HG02840 (cell line): ENCODE results near the gene CROCC.

Experiments
- ATAC-seq: cut with Tn5 transposase; IDR thresholded peaks from one replicate; pipeline ENCODE4 v1.9.1; 2021; ENCODE audit warnings: mild to moderate bottlenecking, moderate library complexity, moderate number of reproducible peaks; ENCODE audit not compliant: unreplicated experiment, low FRiP score

Gene CROCC

DNA sequence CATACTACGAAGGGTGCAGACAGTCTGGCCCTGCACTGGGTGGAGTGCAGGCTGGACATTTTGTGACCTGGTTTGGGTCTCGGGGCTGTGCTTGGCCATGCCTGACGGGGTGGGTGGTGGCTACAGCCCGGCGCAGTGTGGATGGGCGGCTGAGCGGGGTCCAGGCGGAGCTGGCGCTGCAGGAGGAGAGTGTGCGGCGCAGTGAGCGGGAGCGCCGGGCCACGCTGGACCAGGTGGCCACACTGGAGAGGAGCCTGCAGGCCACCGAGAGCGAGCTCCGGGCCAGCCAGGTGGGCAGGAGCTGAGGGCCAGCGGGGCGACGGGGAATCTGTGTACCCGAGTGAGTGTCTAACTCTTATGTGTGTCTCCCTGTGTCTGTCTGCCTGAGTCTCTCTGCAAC lies 44.6 kb downstream of the CROCC start:
- no peak for ATAC-seq

DNA sequence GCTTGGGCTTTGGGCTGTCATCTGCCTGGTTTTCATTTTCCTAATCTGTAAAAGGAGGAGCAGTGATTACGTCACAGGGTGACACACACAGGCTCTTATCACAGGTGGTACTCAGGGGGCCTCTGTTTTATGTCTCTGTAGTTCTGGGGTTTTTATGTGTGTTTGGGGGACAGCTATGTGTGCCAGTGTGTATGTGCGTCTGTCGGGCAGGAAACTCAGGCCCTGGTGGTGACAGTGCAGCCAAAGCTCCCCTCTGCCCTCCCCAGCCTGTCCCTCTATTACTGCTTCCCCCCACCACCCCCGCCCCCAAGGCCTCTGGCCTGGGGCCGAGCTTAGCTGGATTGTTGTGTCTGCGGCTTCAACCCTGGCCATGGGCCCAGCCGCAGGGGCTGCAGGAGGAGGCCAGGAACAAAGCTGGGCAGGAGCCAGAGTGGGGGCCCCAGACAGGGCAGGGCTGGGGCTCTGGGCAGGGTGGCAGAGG lies 45.4 kb downstream of the CROCC start:
- ATAC-seq = no peak

DNA sequence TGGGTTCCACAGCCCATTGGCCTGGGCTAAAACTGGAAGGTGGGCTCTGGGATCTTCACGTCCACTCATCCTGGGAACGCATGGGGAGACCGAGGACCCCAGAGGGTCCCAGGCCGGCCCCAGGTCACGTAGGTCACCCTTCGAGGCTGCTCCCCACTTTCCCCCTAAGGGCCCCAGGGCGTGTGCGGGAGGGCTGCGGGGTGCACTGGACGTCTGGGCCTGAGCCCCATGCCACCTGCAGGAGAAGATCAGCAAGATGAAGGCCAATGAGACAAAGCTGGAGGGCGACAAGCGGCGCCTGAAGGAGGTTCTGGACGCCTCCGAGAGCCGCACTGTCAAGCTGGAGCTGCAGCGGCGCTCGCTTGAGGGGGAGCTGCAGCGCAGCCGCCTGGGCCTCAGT lies 46.2 kb downstream of the CROCC start:
- ATAC-seq = no peak

DNA sequence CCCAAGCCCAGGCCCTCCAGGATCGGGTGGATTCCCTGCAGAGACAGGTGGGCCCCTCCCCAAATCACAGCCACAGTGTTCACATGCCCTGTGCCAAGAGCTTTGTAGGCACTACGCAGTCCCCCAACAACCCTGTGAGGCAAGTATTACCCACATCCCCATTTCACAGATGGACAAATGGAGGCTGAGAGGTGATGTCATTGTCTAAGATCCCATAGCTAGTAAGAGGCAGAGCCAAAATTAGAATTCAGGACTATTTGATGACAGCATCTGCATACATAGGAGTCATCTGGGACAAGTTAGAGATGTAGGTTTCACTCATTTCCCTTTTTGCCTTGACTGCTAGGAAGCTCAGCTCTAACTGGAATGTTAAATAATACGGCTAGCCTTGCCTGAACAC lies 46.6 kb downstream of the CROCC start:
- ATAC-seq = no peak

DNA sequence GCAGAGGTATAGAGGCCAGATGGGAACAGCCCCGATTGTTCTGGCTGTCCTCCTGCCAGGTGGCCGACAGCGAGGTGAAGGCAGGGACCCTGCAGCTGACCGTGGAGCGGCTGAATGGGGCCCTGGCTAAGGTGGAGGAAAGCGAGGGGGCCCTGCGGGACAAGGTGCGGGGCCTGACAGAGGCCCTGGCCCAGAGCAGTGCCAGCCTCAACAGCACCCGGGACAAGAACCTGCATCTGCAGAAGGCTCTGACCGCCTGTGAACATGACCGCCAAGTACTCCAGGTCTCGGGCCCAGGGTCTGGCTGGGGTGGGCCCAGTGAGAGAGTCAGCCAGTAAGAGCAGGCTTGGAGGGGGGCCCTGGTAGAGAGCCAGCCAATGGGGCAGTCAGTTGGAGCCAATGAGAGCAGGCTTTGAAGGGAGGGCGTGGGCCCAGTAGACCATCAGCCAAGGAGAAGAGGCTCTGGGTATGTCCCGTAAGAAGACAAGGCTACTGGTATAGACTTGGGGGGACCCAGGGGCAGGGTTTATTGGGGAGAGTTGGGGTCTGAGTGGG lies 47.4 kb downstream of the CROCC start:
- ATAC-seq = no peak

DNA sequence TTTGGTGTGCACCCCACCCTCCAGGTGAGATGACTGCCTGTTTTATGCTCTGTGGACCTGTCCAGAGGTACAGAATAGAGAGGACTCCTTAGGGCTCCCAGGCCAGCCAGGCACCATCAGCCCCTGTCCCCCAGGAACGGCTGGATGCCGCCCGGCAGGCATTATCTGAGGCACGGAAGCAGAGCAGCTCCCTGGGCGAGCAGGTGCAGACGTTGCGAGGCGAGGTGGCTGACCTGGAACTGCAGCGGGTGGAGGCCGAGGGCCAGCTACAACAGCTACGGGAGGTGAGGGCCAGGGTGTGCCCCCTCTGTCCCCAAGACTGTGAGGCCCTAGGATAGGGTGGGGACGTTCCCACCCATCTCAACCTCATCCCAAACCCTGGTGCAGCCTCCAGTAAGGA lies 47.9 kb downstream of the CROCC start:
- no peak for ATAC-seq

DNA sequence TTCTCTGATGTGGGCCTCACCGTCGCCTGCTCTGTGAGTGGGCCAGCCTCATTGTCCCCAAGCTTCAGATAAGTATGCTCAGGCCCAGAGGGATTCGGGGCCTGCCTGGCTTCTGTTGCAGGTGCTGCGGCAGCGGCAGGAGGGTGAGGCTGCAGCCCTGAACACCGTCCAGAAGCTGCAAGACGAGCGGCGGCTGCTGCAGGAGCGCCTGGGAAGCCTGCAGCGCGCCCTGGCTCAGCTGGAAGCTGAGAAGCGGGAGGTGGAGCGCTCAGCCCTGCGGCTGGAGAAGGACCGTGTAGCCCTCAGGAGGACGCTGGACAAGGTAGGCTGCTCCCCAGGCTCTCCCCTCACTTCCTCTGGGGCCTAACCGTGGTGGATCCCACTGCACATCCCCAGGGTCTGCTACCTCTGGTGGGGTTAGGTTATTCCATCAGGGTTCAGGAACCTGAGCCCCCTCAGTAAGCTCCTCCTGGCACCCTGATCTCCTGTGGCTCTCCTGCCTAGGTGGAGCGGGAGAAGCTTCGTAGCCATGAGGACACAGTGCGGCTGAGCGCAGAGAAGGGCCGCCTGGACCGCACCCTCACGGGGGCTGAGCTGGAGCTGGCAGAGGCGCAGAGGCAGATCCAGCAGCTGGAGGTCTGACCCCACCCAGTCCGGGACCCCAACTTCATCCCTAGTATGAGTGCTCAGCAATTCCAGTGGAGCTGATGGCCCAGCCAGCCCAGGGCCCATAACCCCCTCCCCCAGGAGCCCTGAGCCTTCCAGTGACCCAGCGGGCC lies 48.6 kb downstream of the CROCC start:
- no peak for ATAC-seq

DNA sequence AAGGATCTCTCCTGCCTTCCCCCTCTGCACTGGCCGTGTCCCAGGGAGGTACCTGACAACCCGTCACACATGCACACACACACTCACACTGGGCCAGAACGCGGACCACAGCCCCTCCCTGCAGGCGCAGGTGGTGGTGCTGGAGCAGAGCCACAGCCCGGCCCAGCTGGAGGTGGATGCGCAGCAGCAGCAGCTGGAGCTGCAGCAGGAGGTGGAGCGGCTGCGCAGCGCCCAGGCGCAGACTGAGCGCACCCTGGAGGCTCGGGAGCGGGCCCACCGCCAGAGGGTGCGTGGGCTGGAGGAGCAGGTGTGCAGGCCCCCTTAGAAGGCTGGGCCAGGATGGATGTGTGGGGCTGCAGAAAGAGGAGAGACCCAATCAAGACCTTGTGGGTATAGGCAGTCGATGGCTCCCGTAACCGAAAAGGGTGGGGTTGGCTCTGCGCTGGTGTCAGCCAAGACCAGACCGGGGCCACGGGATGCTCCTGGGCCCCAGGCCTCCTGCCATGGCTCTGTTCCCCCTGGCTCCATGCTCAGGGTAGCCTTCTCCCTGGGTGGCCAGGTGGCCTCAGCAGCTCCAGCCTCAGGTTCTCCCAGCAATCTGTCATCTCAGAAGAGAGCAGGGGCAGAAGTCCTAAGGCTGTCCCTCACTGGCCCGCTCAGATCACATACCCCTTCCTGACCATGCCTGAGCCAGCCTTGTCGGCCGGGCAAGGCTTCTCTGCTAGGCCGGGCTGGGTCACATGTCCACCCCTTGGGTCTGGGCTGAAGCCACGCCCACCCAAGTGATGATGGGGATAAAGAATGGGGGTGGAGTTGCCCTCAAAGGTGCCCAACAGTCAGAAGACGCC lies 49.8 kb downstream of the CROCC start:
- ATAC-seq = no peak

DNA sequence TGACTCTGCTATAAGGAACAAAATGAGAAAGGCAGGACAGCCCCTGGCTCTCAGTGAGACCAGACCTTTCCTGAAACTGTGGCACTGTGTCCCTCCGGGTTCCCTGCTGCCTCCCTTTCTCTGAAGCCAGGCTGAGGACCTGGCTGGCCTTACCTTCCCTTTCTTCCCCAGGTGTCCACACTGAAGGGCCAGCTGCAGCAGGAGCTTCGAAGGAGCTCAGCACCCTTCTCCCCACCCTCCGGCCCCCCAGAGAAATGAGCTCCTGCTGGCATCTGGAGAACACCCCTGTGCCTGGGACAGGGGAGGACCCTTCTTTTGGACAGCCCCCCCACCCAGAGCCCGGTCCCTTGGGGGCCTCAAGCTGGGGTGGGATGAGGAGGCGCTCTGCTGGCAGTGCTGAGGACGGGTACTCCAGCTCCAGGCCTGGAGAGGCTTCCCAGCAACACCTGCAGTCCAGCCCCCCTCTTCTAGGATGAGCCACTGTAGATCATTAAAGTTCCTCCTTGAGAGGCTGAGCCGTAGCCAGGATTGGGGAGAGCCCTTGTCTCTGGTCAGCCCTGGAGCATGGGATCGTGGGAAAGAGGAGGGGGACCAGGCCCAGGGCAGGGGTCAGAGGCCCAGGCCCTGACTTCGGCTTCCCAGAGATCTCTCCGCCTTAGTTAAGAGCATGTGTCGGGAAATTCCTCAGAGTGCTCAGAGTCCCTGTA lies 50.6 kb downstream of the CROCC start:
- no peak for ATAC-seq

DNA sequence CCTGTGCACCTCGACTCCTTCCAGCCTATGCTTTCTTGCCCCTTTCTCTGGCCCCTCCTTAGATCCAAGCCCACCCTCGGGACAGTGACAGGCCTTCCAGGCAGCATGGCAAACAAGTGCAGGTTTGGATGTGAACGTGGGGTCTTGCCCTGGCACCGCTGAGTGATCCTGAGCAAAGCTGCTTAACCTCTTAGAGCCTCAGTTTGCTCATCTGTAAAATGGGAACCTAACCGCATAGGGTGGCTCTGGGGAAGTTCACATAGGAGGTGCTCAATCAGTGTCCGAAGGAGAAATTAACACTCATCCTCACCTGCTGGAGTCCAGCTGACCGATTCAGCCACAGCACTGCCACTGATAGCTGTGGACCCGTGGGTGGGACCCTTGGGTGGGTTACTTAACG lies 51.5 kb downstream of the CROCC start:
- ATAC-seq = no peak

DNA sequence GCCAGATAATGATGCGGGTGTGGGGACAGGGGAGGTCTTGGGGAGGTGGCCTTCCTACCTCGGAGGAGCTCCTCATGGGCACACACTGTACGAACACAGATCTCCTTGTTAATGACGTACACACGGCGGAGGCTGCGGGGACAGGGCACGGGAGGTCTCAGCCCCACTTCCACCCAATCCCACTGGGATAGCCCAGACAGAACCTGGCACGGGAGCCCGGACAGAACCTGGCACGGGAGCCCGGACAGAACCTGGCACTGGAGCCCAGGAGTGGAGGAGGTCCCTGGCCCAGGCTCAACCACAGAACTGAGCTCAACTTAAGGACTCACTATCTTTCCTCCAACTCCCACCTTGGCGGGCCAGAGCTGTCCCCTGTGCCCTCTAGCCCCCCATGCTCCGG lies 53.5 kb downstream of the CROCC start:
- ATAC-seq = no peak

DNA sequence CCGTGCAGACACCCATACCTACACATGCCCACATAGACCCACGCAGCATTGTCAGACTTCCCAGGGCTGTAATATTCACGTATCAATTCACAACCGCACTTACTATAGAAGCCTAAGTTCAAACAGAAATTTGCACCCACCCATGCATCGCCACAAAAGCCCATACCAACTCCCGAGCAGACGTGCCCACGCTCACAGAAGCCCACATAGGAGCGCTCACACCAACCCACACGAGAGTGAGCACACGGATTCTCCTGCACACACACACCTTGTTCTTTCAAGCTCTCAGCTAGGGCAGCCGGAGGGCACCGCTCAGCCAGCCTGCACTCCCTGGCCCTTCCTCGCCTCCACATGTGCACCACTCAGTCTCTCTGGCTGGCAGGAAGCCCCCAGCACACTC lies 54.1 kb downstream of the CROCC start:
- no peak for ATAC-seq

DNA sequence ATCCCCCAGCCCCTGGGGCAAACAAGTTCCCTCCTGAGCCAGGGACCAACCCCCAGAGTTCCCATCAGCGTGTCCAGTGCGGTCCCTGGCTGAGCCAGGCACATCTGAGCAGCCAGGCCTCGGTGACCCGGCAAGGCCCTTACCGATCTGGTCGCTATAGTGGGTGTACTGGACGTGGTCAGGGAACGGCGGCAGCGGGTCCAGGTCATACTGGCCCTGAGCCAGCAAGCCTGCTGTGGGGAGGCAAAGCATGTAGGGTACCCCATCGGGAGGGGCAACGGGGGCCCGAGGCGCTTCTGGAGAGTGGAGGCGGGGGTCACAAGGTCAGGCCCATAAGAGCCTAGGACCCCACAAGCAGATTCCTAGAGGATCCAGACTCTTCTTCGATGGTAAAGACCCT lies 55.2 kb downstream of the CROCC start:
- no peak for ATAC-seq

DNA sequence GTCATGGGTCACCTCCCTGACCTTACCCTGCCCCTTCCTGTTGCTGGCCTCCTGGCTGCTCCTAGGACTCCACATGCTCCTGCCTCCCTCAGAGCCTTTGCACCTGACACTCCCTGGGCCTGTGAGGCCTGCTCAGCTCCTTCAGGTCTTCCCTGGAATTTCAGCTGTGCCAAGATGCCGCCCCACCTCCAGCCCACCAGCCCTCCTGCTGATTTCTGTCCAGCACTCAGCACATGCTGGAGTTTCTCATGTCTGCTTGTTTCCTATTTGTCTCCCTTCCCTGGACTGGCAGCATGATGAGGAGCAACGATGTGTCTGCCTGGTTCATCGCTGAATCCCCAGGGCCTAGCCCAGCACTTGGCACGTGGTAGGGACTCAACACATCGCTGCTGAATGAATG lies 55.6 kb downstream of the CROCC start:
- no peak for ATAC-seq

DNA sequence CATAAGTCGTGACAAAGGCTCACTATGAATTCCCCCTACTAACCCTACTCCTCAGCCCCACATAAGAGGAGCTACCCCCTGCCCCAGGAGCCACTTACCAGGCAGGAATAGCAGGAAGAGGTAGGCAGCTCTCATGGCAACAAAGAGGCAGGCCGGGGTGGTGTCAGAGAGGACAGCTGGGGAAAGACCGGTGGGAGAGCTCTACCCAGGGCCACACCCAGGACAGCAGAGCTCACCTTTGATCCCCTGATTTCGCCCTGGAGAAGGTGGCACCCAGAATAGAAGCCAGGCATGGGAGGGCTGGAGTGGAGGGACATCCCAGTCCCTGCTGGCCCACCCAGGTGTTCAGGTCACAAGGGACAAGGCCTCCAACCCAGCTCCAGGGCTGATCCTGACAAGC lies 56.4 kb downstream of the CROCC start:
- no peak for ATAC-seq

DNA sequence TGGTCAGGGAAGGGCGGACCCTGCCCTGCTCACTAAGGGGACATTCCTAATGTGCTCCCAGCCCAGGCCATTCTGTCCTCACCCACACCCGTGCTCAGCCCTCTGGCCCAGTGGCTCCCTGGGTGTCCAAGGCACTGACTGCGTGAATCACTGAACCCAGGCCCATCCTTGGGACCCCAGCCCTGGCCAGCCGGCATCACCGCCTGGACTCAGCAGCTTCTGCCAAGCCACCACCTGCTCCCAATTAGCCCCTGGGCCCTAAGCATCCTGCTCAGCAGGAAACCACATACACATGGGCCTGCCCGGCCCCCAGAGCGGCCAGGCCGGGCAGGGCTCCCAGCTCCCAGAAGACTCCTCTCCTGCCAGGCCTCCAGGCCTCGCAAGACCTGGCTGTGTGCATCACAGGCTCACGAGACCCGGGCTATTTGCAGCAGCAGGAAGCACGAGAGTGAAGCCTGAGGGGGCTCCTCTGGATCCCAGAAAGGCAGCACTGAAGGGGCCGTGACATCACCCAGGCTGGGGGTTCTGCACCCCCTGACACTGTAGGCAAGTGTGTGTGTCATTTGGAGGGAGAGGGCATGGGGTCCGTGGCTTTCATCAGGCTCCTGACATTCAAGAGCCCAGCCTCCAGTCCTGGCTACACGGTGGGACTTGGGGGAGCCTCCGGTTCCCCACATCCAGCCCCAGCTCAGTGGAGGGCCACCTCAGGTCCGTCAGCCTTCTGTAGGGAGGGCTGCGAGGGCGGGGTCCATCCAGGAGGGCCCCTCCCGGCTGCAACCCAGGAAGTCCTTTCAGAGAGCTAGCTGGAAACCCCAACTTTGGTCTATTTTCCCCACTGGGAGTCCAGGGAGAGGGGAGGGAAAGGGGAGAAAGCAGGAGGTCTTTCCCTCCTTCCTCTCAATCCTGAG lies 57.1 kb downstream of the CROCC start:
- no peak for ATAC-seq

DNA sequence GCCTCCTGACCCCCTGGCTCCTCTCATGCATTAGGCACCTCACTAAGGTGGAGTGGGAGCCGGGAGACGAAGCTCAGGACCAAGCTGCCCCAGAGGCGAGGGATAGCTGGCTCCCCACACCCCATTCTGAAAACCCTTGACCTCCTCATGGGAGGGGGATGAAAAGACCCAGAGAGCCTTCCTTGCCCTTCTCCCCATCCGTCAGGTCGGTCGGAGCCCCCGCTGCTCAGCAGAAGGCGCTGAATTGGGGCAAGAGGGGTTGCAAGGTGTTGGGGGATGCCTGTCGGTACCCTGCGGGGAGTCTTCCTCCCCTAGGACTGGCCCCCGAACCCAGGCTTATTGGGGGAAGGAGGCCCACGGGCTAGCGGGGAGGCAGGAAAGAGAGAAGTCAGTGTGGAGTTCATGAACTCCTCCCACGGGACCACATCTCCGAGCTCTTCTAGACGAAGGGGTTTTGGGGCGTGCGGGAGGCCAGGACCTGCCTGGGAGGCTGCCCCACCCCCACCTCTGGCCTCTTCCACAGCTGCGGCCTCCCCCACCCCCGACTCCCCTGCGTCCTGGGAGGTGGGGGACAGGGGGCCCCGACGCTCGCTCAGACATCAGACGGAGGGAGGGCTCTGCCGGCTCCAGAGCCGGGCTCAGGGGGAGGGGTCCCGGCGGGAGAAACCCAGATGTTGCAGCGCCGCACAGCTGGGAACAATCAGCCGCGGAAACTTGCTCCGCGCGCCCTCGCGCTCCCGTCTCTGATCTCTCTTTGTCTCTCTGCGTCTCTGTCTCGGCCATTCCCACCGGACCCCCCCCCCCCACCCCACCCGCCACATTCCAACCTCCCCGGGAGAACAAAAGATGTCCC lies 58.0 kb downstream of the CROCC start:
- ATAC-seq = no peak

DNA sequence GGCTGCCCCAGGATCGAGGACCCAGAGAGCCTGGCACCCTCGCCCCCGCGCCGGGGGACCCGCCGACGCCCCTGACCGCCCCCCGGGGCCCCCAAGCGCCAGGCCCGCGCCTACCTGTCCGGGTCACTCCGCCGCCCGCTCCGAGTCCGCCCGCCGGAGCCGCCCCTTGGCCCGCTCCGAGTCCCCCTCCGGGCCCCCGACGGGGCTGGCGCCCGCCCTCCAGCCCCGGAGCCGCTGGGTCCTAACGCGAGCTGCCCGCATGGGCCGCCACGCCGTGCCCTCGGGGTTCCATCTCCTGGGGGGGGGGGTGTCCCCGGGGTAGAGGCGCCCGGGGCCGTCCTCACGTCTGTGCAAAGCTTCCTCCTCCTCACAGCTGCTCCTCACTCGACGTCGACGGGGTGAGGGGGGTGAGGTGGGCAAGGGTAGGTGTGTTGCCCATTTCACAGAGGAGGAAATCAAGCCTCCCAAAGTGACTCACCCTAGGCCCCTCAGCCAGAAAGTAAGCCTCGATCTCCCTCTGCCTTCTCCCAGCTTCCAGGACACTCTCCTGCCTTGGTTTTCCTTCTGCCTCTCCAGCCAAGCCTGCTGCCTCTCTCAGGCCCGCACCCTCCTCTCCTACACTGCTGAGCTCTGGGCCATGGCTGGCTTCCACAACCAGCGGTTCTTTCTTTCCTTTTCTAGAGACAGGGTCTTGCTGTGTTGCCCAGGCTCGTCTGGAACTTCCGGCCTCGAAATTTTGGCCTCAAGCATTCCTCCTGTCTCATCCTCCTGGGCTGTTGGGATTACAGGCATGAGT lies 58.9 kb downstream of the CROCC start, which contains the start of gene MFAP2:
Gene MFAP2 (minus strand): TSS at position 148 of the 796 bp plus-strand sequence. CDS start 2,347 bp downstream, outside the sequence.
- ATAC-seq = no peak
